ENCODE data around the gene OSBPL5. TPM values are rescaled to one million over a fixed set of nuclear protein-coding genes. Genes with fewer than 3 reads are reported as not detected.

Gene OSBPL5
- total and polyA plus RNA-seq, 4 donors, result 15.2 to 51.5 (median 28.3) TPM

DNA sequence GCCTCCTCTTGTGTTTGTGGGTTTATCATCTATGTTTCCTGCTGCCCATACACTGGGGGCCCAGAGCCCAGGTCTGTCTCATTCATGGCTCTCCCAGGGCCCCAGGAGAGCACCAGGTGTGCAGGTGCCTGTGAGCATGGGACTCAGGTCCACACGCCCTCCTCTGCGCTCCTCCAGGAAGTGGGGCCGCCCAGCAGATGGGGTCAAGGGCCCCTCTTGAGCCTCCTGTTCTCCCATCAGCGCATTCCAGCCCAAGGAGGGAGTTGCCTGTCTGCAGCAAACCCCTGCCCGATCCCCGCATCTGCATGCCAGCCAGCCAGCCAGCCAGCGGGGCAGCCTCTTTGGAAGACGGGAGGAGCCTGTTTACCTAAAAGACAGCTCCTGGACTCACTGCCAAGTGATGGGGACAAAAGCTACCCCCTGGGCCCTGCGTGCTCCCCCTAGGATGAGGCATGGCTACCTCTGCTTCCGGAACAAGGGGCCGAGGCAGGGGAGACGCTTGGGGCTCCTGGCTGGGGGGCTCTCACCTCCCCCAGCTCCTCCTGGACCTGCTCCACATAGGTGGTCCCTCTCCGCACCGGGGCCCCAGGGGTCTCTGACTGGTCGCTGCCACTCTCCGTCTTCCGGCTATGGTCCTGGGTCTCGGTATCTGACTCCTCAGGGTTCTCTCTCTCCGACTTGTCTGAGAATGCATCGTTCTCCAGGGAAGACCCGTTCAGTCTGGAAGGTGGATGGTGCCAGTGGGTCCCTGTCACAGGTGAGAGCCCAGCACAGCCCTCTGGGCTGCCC is 58.2 kb downstream of the OSBPL5 start:
- WGBS, 2 donors, result 89% methylated on average over 20 to 21 of the region's 21 CpGs
- H3K9ac ChIP-seq (ENCODE audit: insufficient read depth in 1 of 2, low read length in 2 of 2), result no peak overlapping the region
- peaks cover 0 to 31% (median 0%) of the 10 kb centered on the region in 4 donors for H3K36me3 ChIP-seq (ENCODE audit: control insufficient read depth in 4 of 4, insufficient read depth in 4 of 4, low read length in 4 of 4)
- DNase-seq (no peak), ATAC-seq (ENCODE audit: insufficient read depth, low FRiP score) (no peak)
- H3K27ac ChIP-seq (ENCODE audit: low read depth in 1 of 2, low read length in 1 of 2), result no peak overlapping the region
- H3K4me3 ChIP-seq, result no peak overlapping the region
- H3K4me1 ChIP-seq (ENCODE audit: control insufficient read depth in 5 of 5, insufficient read depth in 5 of 5, low read length in 5 of 5), result no peaks in the 10 kb centered on the region
- no peaks in the 10 kb centered on the region for H3K27me3 ChIP-seq (ENCODE audit: control insufficient read depth in 3 of 3, insufficient read depth in 3 of 3, low read length in 2 of 3)
- H3K9me3 ChIP-seq (ENCODE audit: control insufficient read depth in 4 of 4, insufficient read depth in 3 of 4, low read length in 3 of 4), result no peaks in the 10 kb centered on the region
- no peak for TF ChIP-seq CTCF (IDR thresholded peaks at IDR 0.05; ENCODE audit: control extremely low read depth, extremely low read depth)

DNA sequence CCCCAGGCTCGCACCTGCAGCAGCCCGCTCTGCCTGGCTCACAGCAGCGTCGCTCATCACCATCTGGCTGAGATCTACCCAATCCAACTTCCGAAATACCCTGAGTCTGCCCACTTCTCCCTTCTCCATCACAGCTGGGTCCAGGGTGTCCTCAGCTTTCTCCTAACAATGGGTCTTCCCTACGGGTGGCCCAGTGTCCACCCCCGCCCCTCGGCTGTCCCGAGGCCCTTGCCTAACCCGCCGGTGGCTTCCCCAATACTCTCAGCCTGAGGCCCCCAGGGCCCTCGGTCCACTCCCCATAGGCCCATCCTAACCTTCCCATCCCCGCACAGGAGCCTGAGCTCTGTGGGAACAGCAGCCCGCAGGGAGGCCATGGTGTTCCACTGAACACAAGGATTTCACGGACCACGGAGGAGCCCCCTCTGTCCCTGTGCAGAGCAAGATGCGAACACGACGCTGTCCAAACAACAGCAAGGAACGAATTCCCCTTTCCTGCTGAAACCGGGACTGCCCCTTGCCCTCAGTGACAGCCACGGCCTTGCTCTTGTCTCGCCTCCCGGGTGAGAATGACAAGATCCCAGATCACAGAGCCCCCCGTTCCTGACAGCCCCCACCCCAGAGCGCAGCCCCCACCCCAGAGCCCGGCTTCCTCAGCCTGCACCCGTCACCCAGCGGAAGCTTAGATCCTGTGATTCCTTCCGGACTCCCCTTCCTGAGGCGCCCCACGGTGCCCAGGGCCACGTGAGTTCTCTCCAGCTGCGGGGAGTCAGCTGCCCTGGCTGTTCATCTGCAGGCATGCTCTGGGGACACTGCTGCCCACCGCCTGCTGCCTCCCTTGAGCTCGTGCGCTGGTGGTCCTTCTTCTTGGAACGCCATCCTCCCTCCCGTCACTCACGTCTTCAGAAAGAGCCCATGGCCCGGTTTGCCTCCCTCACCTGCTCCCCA is 59.0 kb downstream of the OSBPL5 start:
- no peak overlapping the region for H3K9ac ChIP-seq (ENCODE audit: insufficient read depth in 1 of 2, low read length in 2 of 2)
- no peaks in the 10 kb centered on the region for H3K27me3 ChIP-seq (ENCODE audit: control insufficient read depth in 3 of 3, insufficient read depth in 3 of 3, low read length in 2 of 3)
- DNase-seq (no peak), ATAC-seq (ENCODE audit: insufficient read depth, low FRiP score) (no peak)
- H3K36me3 ChIP-seq (ENCODE audit: control insufficient read depth in 4 of 4, insufficient read depth in 4 of 4, low read length in 4 of 4), result peaks cover 0 to 35% (median 2%) of the 10 kb centered on the region in 4 donors
- no peaks in the 10 kb centered on the region for H3K9me3 ChIP-seq (ENCODE audit: control insufficient read depth in 4 of 4, insufficient read depth in 3 of 4, low read length in 3 of 4)
- no peak overlapping the region for H3K27ac ChIP-seq (ENCODE audit: low read depth in 1 of 2, low read length in 1 of 2)
- no peak for TF ChIP-seq CTCF (IDR thresholded peaks at IDR 0.05; ENCODE audit: control extremely low read depth, extremely low read depth)
- WGBS, 2 donors, result 89 to 91% methylated on average over 41 of the region's 41 CpGs
- H3K4me3 ChIP-seq, result no peak overlapping the region
- peaks cover 0 to 2% (median 0%) of the 10 kb centered on the region in 5 donors for H3K4me1 ChIP-seq (ENCODE audit: control insufficient read depth in 5 of 5, insufficient read depth in 5 of 5, low read length in 5 of 5)

- Histone ChIP-seq H3K27ac (ENCODE audit: low read depth in 1 of 2, low read length in 1 of 2) (no peak overlapping the region), H3K9me3 (ENCODE audit: control insufficient read depth in 4 of 4, insufficient read depth in 3 of 4, low read length in 3 of 4) (no peaks in the 10 kb centered on the region), H3K36me3 (ENCODE audit: control insufficient read depth in 4 of 4, insufficient read depth in 4 of 4, low read length in 4 of 4) (peaks cover 0 to 36% (median 2%) of the 10 kb centered on the region in 4 donors), H3K27me3 (ENCODE audit: control insufficient read depth in 3 of 3, insufficient read depth in 3 of 3, low read length in 2 of 3) (no peaks in the 10 kb centered on the region), H3K4me1 (ENCODE audit: control insufficient read depth in 5 of 5, insufficient read depth in 5 of 5, low read length in 5 of 5) (peaks cover 0 to 2% (median 0%) of the 10 kb centered on the region in 5 donors), H3K4me3 (no peak overlapping the region), H3K9ac (ENCODE audit: insufficient read depth in 1 of 2, low read length in 2 of 2) (no peak overlapping the region)
- no peak for TF ChIP-seq CTCF (IDR thresholded peaks at IDR 0.05; ENCODE audit: control extremely low read depth, extremely low read depth)
- WGBS, 2 donors, result 96 to 98% methylated on average over 22 to 23 of the region's 23 CpGs
- ATAC-seq (ENCODE audit: insufficient read depth, low FRiP score) (no peak), DNase-seq (no peak)
Measured at GRCh38 chr11:3104961-3105790, 59.9 kb downstream of the OSBPL5 start.

All from lung (tissue), 12 donors.